Medulla oblongata (tissue), 1 donor: ENCODE measurements around the gene NTRK3.

Experiments
- DNase-seq: peaks from one replicate; pipeline ENCODE4 v3.0.0-alpha.2; 2015; ENCODE audit errors: extremely low spot score

The NTRK3 gene

GRCh38 chr15:87944050-87944449 lies 312.5 kb downstream of the NTRK3 start:
- DNase-seq = no peak

- no peak for DNase-seq
Measured at GRCh38 chr15:87943626-87944025, 312.9 kb downstream of the NTRK3 start.

GRCh38 chr15:87942316-87942715 lies 314.2 kb downstream of the NTRK3 start:
- no peak for DNase-seq

GRCh38 chr15:87941606-87942005 lies 314.9 kb downstream of the NTRK3 start:
- no peak for DNase-seq

GRCh38 chr15:87940768-87941167 lies 315.8 kb downstream of the NTRK3 start:
- DNase-seq = no peak

GRCh38 chr15:87939848-87940457 lies 316.6 kb downstream of the NTRK3 start:
- DNase-seq = peak; percentile 11

GRCh38 chr15:87938031-87938430 lies 318.5 kb downstream of the NTRK3 start:
- no peak for DNase-seq

GRCh38 chr15:87935583-87935982 lies 321.0 kb downstream of the NTRK3 start:
- no peak for DNase-seq

GRCh38 chr15:87931584-87931983 lies 325.0 kb downstream of the NTRK3 start:
- DNase-seq = no peak

- DNase-seq = no peak
Measured at GRCh38 chr15:87930457-87930856, 326.1 kb downstream of the NTRK3 start.

GRCh38 chr15:87929841-87930240 lies 326.7 kb downstream of the NTRK3 start:
- no peak for DNase-seq

GRCh38 chr15:87924433-87924832 lies 332.1 kb downstream of the NTRK3 start:
- DNase-seq = no peak

- peak; percentile 16 for DNase-seq
Measured at GRCh38 chr15:87919064-87919463, 337.5 kb downstream of the NTRK3 start.

GRCh38 chr15:87917480-87917879 lies 339.1 kb downstream of the NTRK3 start:
- DNase-seq = no peak

GRCh38 chr15:87916208-87916607 lies 340.3 kb downstream of the NTRK3 start:
- DNase-seq = no peak

GRCh38 chr15:87910301-87910700 lies 346.2 kb downstream of the NTRK3 start:
- DNase-seq = no peak

GRCh38 chr15:87907676-87908446 lies 348.7 kb downstream of the NTRK3 start:
- DNase-seq = no peak

- DNase-seq = no peak
Measured at GRCh38 chr15:87906444-87906843, 350.1 kb downstream of the NTRK3 start.

- peak; percentile 51 for DNase-seq
Measured at GRCh38 chr15:87902772-87903426, 353.6 kb downstream of the NTRK3 start.

GRCh38 chr15:87901926-87902690 lies 354.4 kb downstream of the NTRK3 start:
- DNase-seq = no peak

GRCh38 chr15:87901008-87901407 lies 355.5 kb downstream of the NTRK3 start:
- no peak for DNase-seq

- peak; percentile 65 for DNase-seq
Measured at GRCh38 chr15:87896936-87897335, 359.6 kb downstream of the NTRK3 start.
